ENCODE results near the gene ATAD5.

- no peak for TF ChIP-seq EZH2phosphoT487 (IDR thresholded peaks at IDR 0.05; ENCODE audit: borderline replicate concordance, low read length)
- no peak for TF ChIP-seq CTCF (IDR thresholded peaks at IDR 0.05; ENCODE audit: low read depth, low read length, poor library complexity, severe bottlenecking)
Measured at GRCh38 chr17:30808785-30809286, 22.9 kb upstream of the ATAD5 start.

Measured in DOHH2 (cell line).